Psoas muscle (tissue), 8 donors: ENCODE measurements around the gene ITCH. TPM values are rescaled to one million over a fixed set of nuclear protein-coding genes. Genes with fewer than 3 reads are reported as not detected.
A peak's percentile ranks its signal among the peaks of the same experiment; 100 is the strongest.

Experiments used
- ATAC-seq, 4 donors: fragments of 200-7000 bp; cut with Tn5 transposase; one replicate each; pipeline ENCODE4 v1.9.1; 2020; ENCODE audit warnings: moderate library complexity in 3 of 4, mild to moderate bottlenecking in 2 of 4
- DNase-seq, 2 donors: peaks; one replicate each; pipeline ENCODE4 v3.0.0-alpha.2; 2020
- H3K27ac ChIP-seq: fragments of 200-600 bp; one replicate; pipeline ENCODE4 v1.8.0; 2022
- H3K27me3 ChIP-seq, 3 donors: fragments of 200-600 bp in 1 of 3; one replicate each; pipeline versions ENCODE4 v1.6.1 to v1.8.0; 2013 to 2022; ENCODE audit warnings: low read length in 2 of 3, mild to moderate bottlenecking in 2 of 3, moderate library complexity in 1 of 3; ENCODE audit not compliant: insufficient read depth in 3 of 3
- H3K36me3 ChIP-seq, 2 donors: fragments of 200-600 bp in 1 of 2; one replicate each; pipeline versions ENCODE4 v1.6.1 to v1.8.0; 2013 to 2022; ENCODE audit warnings: low read depth in 1 of 2, mild to moderate bottlenecking in 1 of 2, moderate library complexity in 1 of 2; ENCODE audit not compliant: insufficient read depth in 1 of 2
- H3K4me1 ChIP-seq: fragments of 200-600 bp; one replicate; pipeline ENCODE4 v1.8.0; 2022
- H3K4me3 ChIP-seq: fragments of 200-600 bp; one replicate; pipeline ENCODE4 v1.8.0; 2022; ENCODE audit warnings: mild to moderate bottlenecking
- H3K9me3 ChIP-seq: fragments of 200-600 bp; one replicate; pipeline ENCODE4 v1.8.0; 2022
- CTCF ChIP-seq: fragments of 200-600 bp; IDR thresholded peaks from one replicate; pipeline ENCODE4 v1.8.0; 2022; ENCODE audit warnings: antibody characterized with exemption
- WGBS, 3 donors: extraction: QIAGEN DNeasy Blood & Tissue Kit; methylation state at CpG; one replicate each; pipeline versions ENCODE4 v1.1.6 to v1.1.7; 2013; 5-methylcytosine and 5-hydroxymethylcytosine counted together
- intact Hi-C, 2 donors: fragments of 100-400 bp; cut with DNase I; formaldehyde crosslinking; loops; one replicate each; pipeline versions ENCODE4 v1.11.0 to v1.14.2; 2022
- polyA plus RNA-seq, 3 donors: library from polyadenylated mRNA; stranded (reverse); fragments of 200-250 nt; gene quantifications; one replicate each; pipeline ENCODE4 v1.2.3, GENCODE V29; 2013
- total RNA-seq, 4 donors: library from RNA; stranded (reverse); fragmentation: NEBNext Ultra II Directional in 2 of 4; extraction: Animal tissue kit (Norgen Biotek cat#: 25700) in 2 of 4; gene quantifications; one replicate each; pipeline versions ENCODE4 v1.2.1 to v1.2.4, GENCODE V29; 2021 to 2023
- donor health status: healthy with polysubstance abuse.
- donor health status: DM: no; HTN: no; CAD: no; lungs with moderate emphysema.
- donor health status: Bipolar disorder and iron deficiency.
- donor health status: healthy.
- donor health status: DM: yes; HTN: yes; CAD: no.
- donor health status: DM: no; HTN: no; CAD: no.
- donor health status: DM: no; HTN: no; CAD: no.
- donor health status: DM: yes; HTN: yes; CAD: no.

The ITCH gene
- total and polyA plus RNA-seq, 7 donors = 10.1 to 50.3 (median 36.9) TPM

- ATAC-seq = no peak
- no peak for DNase-seq
- no peaks in the 10 kb centered on the region for H3K9me3 ChIP-seq
- H3K4me1 ChIP-seq = no peaks in the 10 kb centered on the region
- H3K27me3 ChIP-seq = no peaks in the 10 kb centered on the region
- TF ChIP-seq CTCF = no peak
- 93 to 96% (median 95%) methylated on average over 15 of the region's 15 CpGs for WGBS, 3 donors
- no peak overlapping the region for H3K27ac ChIP-seq
- no peak overlapping the region for H3K4me3 ChIP-seq
- peaks cover 5 to 75% of the 10 kb centered on the region in 2 donors for H3K36me3 ChIP-seq
- intact Hi-C loops = loop anchor here in 1 of 2 donors (5.0 kb wide), 1 partner anchor 172 kb away; no protein-coding TSS in a partner anchor
Observed at GRCh38 chr20:34535301-34535840, 172.3 kb downstream of the ITCH start.

GRCh38 chr20:34535857-34536256 lies 172.8 kb downstream of the ITCH start:
- no peak overlapping the region for H3K27ac ChIP-seq
- H3K27me3 ChIP-seq = no peaks in the 10 kb centered on the region
- 89 to 95% (median 91%) methylated on average over 2 of the region's 2 CpGs for WGBS, 3 donors
- no peaks in the 10 kb centered on the region for H3K9me3 ChIP-seq
- no peak overlapping the region for H3K4me3 ChIP-seq
- intact Hi-C loops = loop anchor here in 1 of 2 donors (5.0 kb wide), 1 partner anchor 171 kb away; no protein-coding TSS in a partner anchor
- DNase-seq (no peak), ATAC-seq (no peak)
- H3K36me3 ChIP-seq = peaks cover 5 to 75% of the 10 kb centered on the region in 2 donors
- no peaks in the 10 kb centered on the region for H3K4me1 ChIP-seq
- TF ChIP-seq CTCF = no peak

GRCh38 chr20:34536798-34537394 lies 173.8 kb downstream of the ITCH start:
- TF ChIP-seq CTCF = peak; percentile 40
- Histone ChIP-seq H3K27ac (no peak overlapping the region), H3K4me3 (no peak overlapping the region), H3K27me3 (no peaks in the 10 kb centered on the region), H3K4me1 (no peaks in the 10 kb centered on the region), H3K9me3 (no peaks in the 10 kb centered on the region), H3K36me3 (peaks cover 5 to 79% of the 10 kb centered on the region in 2 donors)
- peak; percentile 56 to 66 (median 58) for ATAC-seq
- DNase-seq = peak; percentile 44 to 73
- WGBS, 3 donors = 59 to 71% (median 62%) methylated on average over 10 of the region's 10 CpGs
- intact Hi-C loops = loop anchor here in 1 of 2 donors (5.0 kb wide), 1 partner anchor 170 kb away; no protein-coding TSS in a partner anchor

- Histone ChIP-seq H3K36me3 (peaks cover 5 to 80% of the 10 kb centered on the region in 2 donors), H3K4me3 (no peak overlapping the region), H3K9me3 (no peaks in the 10 kb centered on the region), H3K27ac (no peak overlapping the region), H3K4me1 (no peaks in the 10 kb centered on the region), H3K27me3 (no peaks in the 10 kb centered on the region)
- WGBS, 3 donors = 83 to 88% (median 88%) methylated on average over 8 of the region's 8 CpGs
- no peak for TF ChIP-seq CTCF
- intact Hi-C loops = loop anchor here in 1 of 2 donors (5.0 kb wide), 1 partner anchor 170 kb away; no protein-coding TSS in a partner anchor
- ATAC-seq (peak in 1 of 4 donors; percentile 20), DNase-seq (no peak)
Observed at GRCh38 chr20:34537651-34538050, 174.6 kb downstream of the ITCH start.
